ENCODE results near the gene PRCC. TPM values are rescaled to one million over a fixed set of nuclear protein-coding genes. Genes with fewer than 3 reads are reported as not detected.

Gene PRCC
- total RNA-seq, 1 donor from 2014 or later: 16.3 TPM

GRCh38 chr1:156821801-156822200, 54.5 kb downstream of the PRCC start:
- H3K4me3 ChIP-seq: no peak overlapping the region
- H3K9me3 ChIP-seq: no peaks in the 10 kb centered on the region
- intact Hi-C loops (cut with DNase I): no loop called here
- no peak overlapping the region for H3K27ac ChIP-seq
- TF ChIP-seq, protein P1, sequence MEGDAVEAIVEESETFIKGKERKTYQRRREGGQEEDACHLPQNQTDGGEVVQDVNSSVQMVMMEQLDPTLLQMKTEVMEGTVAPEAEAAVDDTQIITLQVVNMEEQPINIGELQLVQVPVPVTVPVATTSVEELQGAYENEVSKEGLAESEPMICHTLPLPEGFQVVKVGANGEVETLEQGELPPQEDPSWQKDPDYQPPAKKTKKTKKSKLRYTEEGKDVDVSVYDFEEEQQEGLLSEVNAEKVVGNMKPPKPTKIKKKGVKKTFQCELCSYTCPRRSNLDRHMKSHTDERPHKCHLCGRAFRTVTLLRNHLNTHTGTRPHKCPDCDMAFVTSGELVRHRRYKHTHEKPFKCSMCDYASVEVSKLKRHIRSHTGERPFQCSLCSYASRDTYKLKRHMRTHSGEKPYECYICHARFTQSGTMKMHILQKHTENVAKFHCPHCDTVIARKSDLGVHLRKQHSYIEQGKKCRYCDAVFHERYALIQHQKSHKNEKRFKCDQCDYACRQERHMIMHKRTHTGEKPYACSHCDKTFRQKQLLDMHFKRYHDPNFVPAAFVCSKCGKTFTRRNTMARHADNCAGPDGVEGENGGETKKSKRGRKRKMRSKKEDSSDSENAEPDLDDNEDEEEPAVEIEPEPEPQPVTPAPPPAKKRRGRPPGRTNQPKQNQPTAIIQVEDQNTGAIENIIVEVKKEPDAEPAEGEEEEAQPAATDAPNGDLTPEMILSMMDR (IDR thresholded peaks at IDR 0.05): no peak
- no peak for DNase-seq (ENCODE audit: low spot score in 2 of 2)
- no peaks in the 10 kb centered on the region for H3K27me3 ChIP-seq
- H3K4me1 ChIP-seq: no peaks in the 10 kb centered on the region
- no peaks in the 10 kb centered on the region for H3K36me3 ChIP-seq

- no peak overlapping the region for H3K4me3 ChIP-seq
- DNase-seq (ENCODE audit: low spot score in 2 of 2): no peak
- no peak overlapping the region for H3K27ac ChIP-seq
- no peaks in the 10 kb centered on the region for H3K4me1 ChIP-seq
- H3K27me3 ChIP-seq: no peaks in the 10 kb centered on the region
- intact Hi-C loops (cut with DNase I): no loop called here
- TF ChIP-seq, protein P1 (IDR thresholded peaks at IDR 0.05): no peak
- no peaks in the 10 kb centered on the region for H3K36me3 ChIP-seq
- no peaks in the 10 kb centered on the region for H3K9me3 ChIP-seq
Measured at GRCh38 chr1:156822680-156823079, 55.3 kb downstream of the PRCC start.

DNA sequence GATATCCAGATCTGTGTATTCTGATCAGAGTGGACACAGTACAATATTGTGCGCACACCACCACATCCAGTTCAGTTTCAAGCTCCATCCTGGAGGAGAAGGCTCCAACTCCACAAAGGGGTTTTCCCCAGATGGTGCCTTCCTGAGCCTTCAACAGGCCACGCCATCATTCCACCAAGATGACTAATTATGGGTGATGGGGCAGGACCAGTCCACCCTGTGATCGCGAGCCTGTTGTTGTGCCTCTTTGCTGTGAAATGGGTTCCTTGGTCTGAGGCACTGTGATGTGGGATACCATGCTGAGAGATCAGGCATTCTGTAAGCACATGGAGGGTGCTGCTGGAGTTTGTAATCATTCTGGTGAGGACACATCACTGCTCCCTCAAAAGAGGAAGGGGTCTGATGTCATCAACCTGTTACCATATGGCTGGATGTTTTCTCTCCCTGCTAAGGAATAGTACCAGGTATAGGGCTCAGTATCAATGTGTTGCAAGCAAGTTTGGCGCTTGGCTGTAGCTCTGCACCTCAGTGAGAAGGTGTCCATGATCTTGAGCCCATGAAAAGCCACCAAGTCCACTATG, 56.0 kb downstream of the PRCC start:
- H3K27ac ChIP-seq: no peak overlapping the region

DNA sequence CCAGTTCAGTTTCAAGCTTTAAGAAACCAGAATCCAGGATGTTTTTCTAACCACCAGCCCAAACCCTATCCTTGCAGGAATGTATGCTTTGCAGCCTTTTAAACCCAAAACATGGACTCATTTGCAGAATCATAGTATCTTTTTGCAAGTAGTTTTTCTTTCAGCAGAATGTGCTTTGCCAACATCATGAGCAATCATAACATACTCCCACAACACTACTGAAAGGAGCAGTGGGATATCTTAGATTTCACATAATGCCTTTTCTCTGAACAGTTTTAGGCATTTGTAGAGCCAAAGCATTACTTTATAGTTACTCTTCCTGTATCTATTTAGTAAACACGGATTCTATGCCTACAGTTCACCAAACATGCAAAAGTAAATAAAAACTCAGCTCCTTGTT, 59.3 kb downstream of the PRCC start:
- intact Hi-C loops (cut with DNase I): no loop called here

More for the DNA sequence above, 56.0 kb downstream of the PRCC start:
- Histone ChIP-seq H3K4me1 (no peaks in the 10 kb centered on the region), H3K36me3 (no peaks in the 10 kb centered on the region), H3K9me3 (no peaks in the 10 kb centered on the region), H3K27me3 (no peaks in the 10 kb centered on the region), H3K4me3 (no peak overlapping the region)
- TF ChIP-seq, protein P1 (IDR thresholded peaks at IDR 0.05): no peak
- intact Hi-C loops (cut with DNase I): no loop called here
- no peak for DNase-seq (ENCODE audit: low spot score in 2 of 2)

GRCh38 chr1:156828400-156829124, 61.2 kb downstream of the PRCC start:
- H3K4me1 ChIP-seq: no peaks in the 10 kb centered on the region
- no peaks in the 10 kb centered on the region for H3K27me3 ChIP-seq
- intact Hi-C loops (cut with DNase I): no loop called here
- H3K36me3 ChIP-seq: no peaks in the 10 kb centered on the region
- TF ChIP-seq, protein P1 (IDR thresholded peaks at IDR 0.05): no peak
- H3K4me3 ChIP-seq: no peak overlapping the region
- no peak overlapping the region for H3K27ac ChIP-seq
- no peak for DNase-seq (ENCODE audit: low spot score in 2 of 2)
- no peaks in the 10 kb centered on the region for H3K9me3 ChIP-seq

More for the DNA sequence above, 59.3 kb downstream of the PRCC start:
- Histone ChIP-seq H3K36me3 (no peaks in the 10 kb centered on the region), H3K4me1 (no peaks in the 10 kb centered on the region), H3K4me3 (no peak overlapping the region), H3K9me3 (no peaks in the 10 kb centered on the region), H3K27me3 (no peaks in the 10 kb centered on the region), H3K27ac (no peak overlapping the region)
- TF ChIP-seq, protein P1 (IDR thresholded peaks at IDR 0.05): no peak
- DNase-seq (ENCODE audit: low spot score in 2 of 2): no peak
